PC-3 (cell line): ENCODE data around the gene SYK. TPM values are rescaled to one million over a fixed set of nuclear protein-coding genes. Genes with fewer than 3 reads are reported as not detected.

Experiments used
- ATAC-seq: fragments of 200-7000 bp; cut with Tn5 transposase; 2 replicates; pipeline ENCODE4 v1.9.1; 2020; ENCODE audit warnings: mild to moderate bottlenecking, moderate library complexity
- BruUV-seq: library from RNA; stranded (reverse); fragments of 400-500 nt; replicated peaks from 2 replicates; lab custom pipeline; 2021; lab: Mats Ljungman, UMichigan
- CTCF ChIA-PET: fragments of 300-600 bp; sonication (Branson Sonifier 250); formaldehyde crosslinking; loops from one replicate; lab custom pipeline; 2022; ENCODE audit warnings: antibody characterized with exemption; lab: Charles Lee
- POLR2A ChIA-PET: fragments of 300-600 bp; sonication (Branson Sonifier 250); formaldehyde crosslinking; loops from one replicate; lab custom pipeline; 2022; ENCODE audit warnings: antibody characterized with exemption; ENCODE audit not compliant: unreplicated experiment; lab: Charles Lee
- DNase-seq: peaks from one replicate; pipeline ENCODE4 v3.0.0-alpha.2; 2015
- H2AFZ ChIP-seq: fragments of 300-600 bp; sonication (generic); 2 replicates; pipeline ENCODE4 v1.6.0; 2016; ENCODE audit warnings: antibody characterized with exemption, low read length
- H3F3A ChIP-seq: fragments of 300-600 bp; sonication (generic); one replicate; pipeline ENCODE4 v1.6.0; 2017; ENCODE audit warnings: antibody characterized with exemption, low read length, control low read depth, mild to moderate bottlenecking; ENCODE audit not compliant: unreplicated experiment
- H3K27ac ChIP-seq: fragments of 300-600 bp; sonication (generic); 2 replicates; pipeline ENCODE4 v1.5.1; 2016; ENCODE audit warnings: mild to moderate bottlenecking, low read length
- H3K27me3 ChIP-seq: fragments of 300-600 bp; sonication (generic); 2 replicates; pipeline ENCODE4 v1.6.1; 2016; ENCODE audit warnings: low read length, mixed read lengths
- H3K36me3 ChIP-seq: fragments of 300-600 bp; sonication (generic); 2 replicates; pipeline ENCODE4 v1.6.1; 2016; ENCODE audit warnings: low read depth, mixed run types, low read length, mixed read lengths
- H3K4me1 ChIP-seq: fragments of 300-600 bp; sonication (generic); 2 replicates; pipeline ENCODE4 v1.5.1; 2016; ENCODE audit warnings: low read length; ENCODE audit not compliant: insufficient read depth
- H3K4me2 ChIP-seq: fragments of 300-600 bp; sonication (generic); 2 replicates; pipeline ENCODE4 v1.6.0; 2016; ENCODE audit warnings: low read length
- H3K4me3 ChIP-seq: fragments of 300-600 bp; sonication (generic); 2 replicates; pipeline ENCODE4 v1.5.1; 2016; ENCODE audit warnings: mild to moderate bottlenecking, low read length, mixed read lengths
- H3K79me2 ChIP-seq: fragments of 300-600 bp; sonication (generic); 2 replicates; pipeline ENCODE4 v1.6.1; 2017; ENCODE audit warnings: low read length, mixed read lengths
- H3K9ac ChIP-seq: fragments of 300-600 bp; sonication (generic); 2 replicates; pipeline ENCODE4 v1.6.0; 2016; ENCODE audit warnings: mild to moderate bottlenecking, low read length
- H3K9me2 ChIP-seq: fragments of 300-600 bp; sonication (generic); replicated peaks from 2 replicates; pipeline ENCODE4 v1.6.1; 2016; ENCODE audit warnings: mixed run types, low read length, mixed read lengths
- H3K9me3 ChIP-seq: fragments of 300-600 bp; sonication (generic); 2 replicates; pipeline ENCODE4 v1.6.1; 2016; ENCODE audit warnings: low read length, mixed read lengths
- H4K20me1 ChIP-seq: fragments of 300-600 bp; sonication (generic); 2 replicates; pipeline ENCODE4 v1.6.1; 2016; ENCODE audit warnings: low read length, mixed read lengths
- CTCF ChIP-seq: fragments of 300-600 bp; sonication (generic); conservative IDR thresholded peaks from 2 replicates; pipeline ENCODE4 v1.5.1; 2017; ENCODE audit warnings: antibody characterized with exemption, low read depth, mild to moderate bottlenecking, low read length
- EZH2 ChIP-seq: fragments of 300-600 bp; sonication (generic); IDR thresholded peaks from one replicate; pipeline ENCODE4 v1.6.1; 2017; ENCODE audit warnings: antibody characterized with exemption, mild to moderate bottlenecking, low read length; ENCODE audit not compliant: unreplicated experiment
- EZH2phosphoT487 ChIP-seq: fragments of 300-600 bp; sonication (generic); IDR thresholded peaks from 2 replicates; pipeline ENCODE4 v1.6.1; 2018; ENCODE audit warnings: mild to moderate bottlenecking, antibody characterized with exemption, low read length, borderline replicate concordance
- intact Hi-C: fragments of 100-400 bp; cut with micrococcal nuclease; formaldehyde crosslinking; loops from 2 replicates; pipeline ENCODE4 v1.9.0; 2023
- total RNA-seq: library from RNA; depleted of rRNA; stranded (reverse); fragments of >200 nt; gene quantifications from 2 replicates; pipeline ENCODE4 v1.2.3, GENCODE V29; 2014

SYK gene
- total RNA-seq, 1 experiment from 2014 or later, result 12.9 TPM

GRCh38 chr9:90826326-90827020, 24.9 kb downstream of the SYK start:
- Histone ChIP-seq H3K9me2 (no peaks in the 10 kb centered on the region), H3K9me3 (no peaks in the 10 kb centered on the region), H3K27me3 (no peaks in the 10 kb centered on the region), H3K36me3 (peaks cover 4% of the 10 kb centered on the region; the same call in 1 of the 2 replicates), H3K4me3 (no peak overlapping the region), H3K9ac (no peak overlapping the region), H4K20me1 (no peaks in the 10 kb centered on the region), H3K4me2 (no peak overlapping the region), H3K4me1 (peaks cover 2% of the 10 kb centered on the region; the same call in 1 of the 2 replicates), H3K27ac (no peak overlapping the region), H3K79me2 (no peaks in the 10 kb centered on the region), H3F3A (no peaks in the 10 kb centered on the region), H2AFZ (no peak overlapping the region)
- ChIA-PET CTCF (no interaction called here), POLR2A (no interaction called here)
- ATAC-seq (no peak), DNase-seq (no peak)
- no TSS peak for BruUV-seq
- TF ChIP-seq CTCF (no peak), EZH2 (no peak), EZH2phosphoT487 (no peak)
- intact Hi-C loops, result no loop called here

DNA sequence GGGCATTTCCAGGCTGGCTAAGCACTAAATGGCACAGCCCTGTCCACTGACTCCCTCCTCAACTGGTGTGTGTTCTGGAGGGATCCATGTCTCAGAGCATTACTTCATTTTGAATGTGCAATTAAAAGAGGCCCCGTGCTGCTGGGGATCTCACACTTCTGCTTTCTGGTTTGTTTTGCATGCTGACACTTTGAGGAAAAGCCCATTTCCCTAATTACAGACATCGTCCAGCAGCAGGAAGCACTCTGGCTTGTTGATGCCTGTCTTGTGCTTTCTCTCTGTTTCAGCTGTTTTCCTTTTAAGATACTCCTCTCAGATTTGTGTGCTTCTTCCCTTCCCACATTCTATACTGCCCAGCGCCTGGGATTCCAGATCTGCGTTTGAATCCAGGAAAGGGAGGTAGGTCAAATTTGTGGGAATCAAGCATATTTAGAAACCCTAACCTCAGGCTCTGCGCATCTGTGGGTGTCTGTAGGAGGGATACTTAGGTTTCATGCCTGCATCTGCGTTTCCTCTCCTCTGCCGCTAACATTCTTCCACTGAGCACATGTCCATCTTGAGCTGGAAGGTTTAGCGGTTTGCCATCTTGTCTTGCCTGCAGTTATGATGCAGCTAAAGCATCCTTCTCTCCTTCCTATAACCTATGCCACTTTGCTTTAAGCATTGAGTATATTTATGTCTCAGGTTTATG, 25.7 kb downstream of the SYK start:
- no peak for ATAC-seq

More for the DNA sequence above, 25.7 kb downstream of the SYK start:
- Histone ChIP-seq H3K9ac (no peak overlapping the region), H3F3A (no peaks in the 10 kb centered on the region), H4K20me1 (no peaks in the 10 kb centered on the region), H3K4me1 (no peaks in the 10 kb centered on the region), H3K9me3 (no peaks in the 10 kb centered on the region), H3K36me3 (peaks cover 4% of the 10 kb centered on the region; the same call in 1 of the 2 replicates), H3K4me2 (no peak overlapping the region), H3K79me2 (no peaks in the 10 kb centered on the region), H2AFZ (no peak overlapping the region), H3K4me3 (no peak overlapping the region), H3K9me2 (no peaks in the 10 kb centered on the region), H3K27me3 (no peaks in the 10 kb centered on the region), H3K27ac (no peak overlapping the region)
- POLR2A ChIA-PET, result no interaction called here
- intact Hi-C loops, result no loop called here
- no peak for TF ChIP-seq EZH2
- no peak for TF ChIP-seq EZH2phosphoT487
- no peak for TF ChIP-seq CTCF
- CTCF ChIA-PET, result no interaction called here
- no peak for DNase-seq
- no TSS peak for BruUV-seq
